DMS53 (cell line): ENCODE measurements around the gene SEC14L5.
A peak's percentile ranks its signal among the peaks of the same experiment; 100 is the strongest.
"Not testable (repeated sequence)": the region's sequence is repeated elsewhere in the genome, so short reads cannot be mapped to it uniquely, and the experiment has no call there.

ENCODE experiments used
- DNase-seq: peaks from one replicate; lab custom pipeline; 2025; lab: John Stamatoyannopoulos, UW

The SEC14L5 gene

DNA sequence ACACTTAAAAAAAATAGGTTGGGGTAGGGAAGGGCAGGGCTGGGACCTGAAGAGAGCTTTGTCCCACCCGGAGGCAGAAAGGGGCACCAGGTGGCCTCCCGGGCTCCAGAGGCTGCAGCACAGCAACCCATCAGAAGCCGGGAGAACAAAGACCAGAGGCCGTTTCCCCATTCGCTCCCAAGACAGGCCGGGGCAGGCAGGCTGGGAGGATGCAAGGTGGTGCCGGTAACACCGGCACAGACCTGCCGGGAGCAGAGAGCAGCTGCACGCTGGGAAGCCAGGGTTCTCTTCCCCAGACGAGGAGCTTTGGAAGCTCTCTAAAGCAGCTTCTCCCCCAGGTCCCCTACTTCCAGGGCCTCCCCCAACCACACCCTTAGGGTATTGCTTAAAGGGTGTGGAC lies 26.7 kb upstream of the SEC14L5 start:
- DNase-seq = no peak

DNA sequence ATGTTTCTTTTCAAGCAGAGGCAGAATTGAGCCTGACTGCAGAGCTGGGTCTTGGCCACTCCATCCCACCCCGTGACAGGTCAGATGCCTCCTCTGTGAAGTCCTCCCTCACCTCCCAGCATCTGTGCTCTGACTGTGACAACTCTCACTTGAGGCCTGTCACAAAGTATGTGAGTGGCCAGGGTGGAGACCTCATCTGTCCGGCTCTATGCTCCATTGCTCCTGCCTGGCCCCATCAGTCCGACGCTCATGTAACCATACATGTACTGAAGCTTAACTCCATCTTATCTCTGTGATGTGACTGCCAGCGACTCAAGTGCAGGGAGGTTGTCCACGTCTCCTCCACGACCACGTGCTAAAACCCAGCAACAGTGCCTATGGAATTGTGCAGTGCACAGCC lies 24.7 kb upstream of the SEC14L5 start:
- DNase-seq = no peak

DNA sequence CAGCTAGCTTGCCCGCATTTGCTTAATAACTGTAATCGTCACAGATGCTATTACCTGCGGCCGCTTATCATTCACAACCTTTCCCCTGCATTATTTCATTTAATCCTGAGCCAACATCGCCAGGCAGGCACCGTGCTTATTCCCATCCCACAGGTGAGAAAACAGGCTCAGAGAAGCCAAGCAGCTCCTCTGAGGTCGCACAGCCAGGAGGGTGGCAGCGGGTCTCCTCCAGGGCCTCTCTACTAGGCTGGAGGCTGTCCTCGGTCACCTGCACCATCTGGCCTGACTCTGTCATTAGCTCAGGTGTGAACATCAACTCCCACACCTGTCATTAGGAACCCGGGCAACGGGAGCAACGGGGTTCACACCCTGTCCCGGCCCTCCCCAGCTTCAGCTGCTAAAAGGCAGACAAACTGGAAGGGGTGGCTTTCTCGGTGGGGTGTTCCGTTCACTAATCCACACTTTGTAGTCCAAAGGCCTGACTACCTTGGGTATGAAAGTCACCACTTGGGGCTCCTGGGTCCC lies 24.2 kb upstream of the SEC14L5 start:
- no peak for DNase-seq

DNA sequence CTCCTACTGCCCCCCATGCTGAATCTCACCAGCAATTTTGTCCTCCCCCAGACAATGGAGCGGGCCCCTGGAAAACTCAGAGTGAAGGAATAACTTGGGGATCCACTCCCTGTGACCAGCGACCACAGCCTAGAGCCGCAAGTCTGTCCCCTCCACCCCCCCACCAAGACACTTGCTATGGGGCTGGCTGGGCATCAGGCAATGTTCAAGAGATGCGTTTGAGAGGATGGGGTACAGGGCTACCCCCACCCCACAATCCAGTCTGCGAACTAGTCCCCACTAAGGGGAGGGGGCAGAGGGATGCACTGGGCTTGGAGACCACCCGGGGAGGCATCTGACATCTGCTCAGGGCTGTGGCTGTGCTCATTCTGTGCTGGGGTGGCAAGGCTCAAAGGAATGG lies 23.5 kb upstream of the SEC14L5 start:
- no peak for DNase-seq

DNA sequence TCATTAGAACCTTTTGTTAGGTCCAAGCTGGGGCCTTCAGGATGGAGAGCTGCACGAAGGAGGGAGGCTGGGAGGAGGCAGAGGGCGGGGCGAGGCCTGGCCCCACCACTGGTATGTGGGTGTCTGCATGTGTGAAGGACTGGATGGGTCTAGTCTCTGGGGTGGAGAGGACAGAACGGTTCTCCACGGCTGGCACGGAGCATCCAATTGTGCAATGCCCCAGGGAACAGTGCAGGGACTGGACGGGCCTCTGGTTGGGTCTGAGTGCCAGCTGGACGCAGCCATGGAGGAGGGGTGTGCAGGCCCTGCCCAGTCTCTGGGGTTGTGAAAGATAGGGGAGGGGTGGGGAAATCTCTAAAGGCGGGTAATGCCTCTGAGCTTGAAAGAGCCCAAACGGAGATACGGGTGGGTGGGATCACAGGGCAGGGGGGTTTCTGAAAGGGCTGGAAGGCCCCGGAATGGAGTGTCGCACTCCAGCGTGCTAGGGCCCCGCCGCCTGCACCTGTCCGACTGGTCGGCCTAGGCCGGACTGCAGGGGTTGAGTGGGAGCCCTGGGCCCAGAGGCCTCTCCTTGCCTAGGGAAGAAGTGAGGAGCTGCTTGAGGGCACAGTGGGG lies 22.8 kb upstream of the SEC14L5 start:
- DNase-seq = no peak

DNA sequence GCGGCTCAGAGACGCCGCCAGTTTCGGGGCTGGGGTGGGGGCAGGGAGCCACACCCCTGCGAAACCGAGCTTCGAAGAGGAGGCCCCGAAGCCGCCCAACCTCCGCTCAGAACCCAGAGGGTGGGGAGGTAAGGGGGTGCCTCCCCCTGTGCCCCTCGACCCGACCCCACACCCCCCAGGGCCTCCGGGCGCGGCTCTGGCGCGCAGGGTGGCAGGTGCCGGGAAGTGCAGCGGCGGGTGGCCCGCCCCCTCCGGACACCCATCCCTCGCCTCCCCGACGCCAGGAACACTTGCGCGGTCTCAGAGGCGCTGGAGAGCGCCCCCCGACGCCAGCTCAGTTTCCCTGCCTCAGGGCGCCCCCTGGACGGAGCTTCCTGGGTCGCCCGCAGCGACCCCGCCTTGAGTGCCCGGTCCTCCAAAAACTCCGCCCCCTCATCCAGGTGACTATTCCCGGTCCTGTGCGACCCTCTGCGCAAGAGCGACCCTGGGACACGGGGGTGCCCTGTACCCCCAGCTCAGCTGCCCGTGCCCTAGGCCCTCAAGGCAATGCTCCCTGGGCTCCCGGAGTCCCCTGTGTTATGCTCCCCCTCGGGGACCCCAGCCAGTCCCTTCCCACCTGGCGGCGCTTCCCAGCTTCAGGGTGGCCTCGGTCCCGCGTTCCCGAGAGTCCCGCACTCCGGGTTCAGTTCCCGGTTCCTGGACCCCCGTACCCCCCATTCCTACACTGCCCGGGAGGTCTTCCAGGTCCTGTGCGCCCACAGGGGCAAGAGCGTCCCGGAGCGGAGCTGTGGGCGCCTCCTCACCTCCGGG lies 21.7 kb upstream of the SEC14L5 start:
- DNase-seq = peak; percentile 71

DNA sequence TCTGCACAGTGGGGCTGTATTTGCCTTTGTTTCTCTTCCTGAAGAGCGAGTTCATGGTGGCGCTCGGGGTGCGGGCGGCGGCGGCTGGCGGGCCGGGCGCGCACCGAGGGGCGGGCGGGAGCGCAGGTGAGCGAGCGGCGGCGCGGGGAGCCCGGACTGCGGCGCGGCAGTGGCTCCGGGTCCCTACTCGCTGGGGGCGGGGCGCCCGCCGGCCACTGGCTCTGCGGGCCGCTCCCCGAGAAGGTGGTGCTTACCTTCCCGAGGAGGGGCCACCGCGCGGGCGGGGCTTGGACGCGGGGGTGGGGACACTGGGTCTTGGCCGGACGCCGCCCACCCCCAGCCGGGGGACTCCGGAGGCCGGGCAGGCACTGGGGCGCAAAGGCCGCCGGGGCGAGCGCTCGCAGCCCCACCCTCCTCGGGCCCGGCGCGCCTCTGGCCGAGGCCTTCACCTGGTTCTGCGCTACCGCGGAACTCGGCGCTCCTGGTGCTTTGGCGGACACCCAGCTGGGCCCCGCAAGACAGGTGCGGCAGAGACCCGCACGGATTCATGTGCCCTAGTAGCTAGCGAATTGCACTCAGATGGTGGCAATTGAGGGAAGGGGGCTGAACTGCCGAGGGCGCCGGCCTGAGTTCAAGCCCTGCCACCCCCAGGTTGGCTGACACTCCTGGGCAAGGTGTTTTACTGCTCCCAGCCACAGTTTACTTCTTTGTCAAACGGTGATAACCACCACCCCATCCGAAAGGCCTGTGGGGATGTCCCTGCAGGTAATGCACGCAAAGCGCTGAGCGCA lies 20.9 kb upstream of the SEC14L5 start, which contains the start of gene PPL:
Gene PPL, minus strand, starts transcription at position 158 of the 791 bp plus-strand sequence. Its CDS starts 103 bp downstream, at position 55.
- peak; percentile 96 for DNase-seq

DNA sequence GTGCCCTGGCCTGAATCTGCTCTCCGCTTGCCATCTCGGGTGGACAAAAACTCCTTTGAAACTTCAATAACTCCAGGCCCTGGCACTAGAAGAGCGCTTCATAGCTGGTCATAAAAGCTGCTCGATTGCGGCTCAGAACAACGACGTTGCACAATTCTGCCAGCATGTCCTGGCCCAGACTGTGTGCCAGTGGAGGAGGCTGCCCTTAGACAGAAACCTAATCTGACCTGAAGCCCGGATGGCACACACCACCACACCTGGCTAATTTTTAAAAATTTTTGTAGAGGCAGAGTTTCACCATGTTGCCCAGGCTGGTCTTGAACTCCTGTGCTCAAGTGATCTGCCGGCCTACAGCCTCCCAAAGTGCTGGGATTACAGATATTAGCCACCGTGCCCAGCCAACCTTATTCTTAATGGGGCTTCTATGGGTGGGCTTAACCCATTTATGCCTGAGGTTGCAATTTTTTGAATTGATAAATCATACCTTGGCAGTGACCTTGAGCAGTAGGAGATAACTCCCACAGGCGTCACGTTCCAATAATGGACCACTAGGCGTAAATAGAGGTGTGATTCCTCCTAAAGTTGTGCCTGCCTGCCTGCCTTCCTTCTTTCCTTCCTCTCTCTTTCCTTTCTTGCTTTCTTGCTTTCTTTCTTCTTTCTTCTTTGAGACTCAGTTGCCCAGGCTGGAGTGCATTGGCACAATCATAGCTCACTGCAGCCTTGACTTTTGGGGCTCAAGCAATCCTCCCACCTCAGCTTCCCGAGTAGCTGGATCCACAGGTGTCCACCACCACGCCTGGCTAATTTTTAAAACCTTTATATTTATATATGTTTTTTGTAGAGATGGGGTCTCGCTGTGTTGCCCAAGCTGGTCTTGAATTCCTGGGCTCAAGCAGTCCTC lies 20.1 kb upstream of the SEC14L5 start:
- peak; percentile 39 for DNase-seq

DNA sequence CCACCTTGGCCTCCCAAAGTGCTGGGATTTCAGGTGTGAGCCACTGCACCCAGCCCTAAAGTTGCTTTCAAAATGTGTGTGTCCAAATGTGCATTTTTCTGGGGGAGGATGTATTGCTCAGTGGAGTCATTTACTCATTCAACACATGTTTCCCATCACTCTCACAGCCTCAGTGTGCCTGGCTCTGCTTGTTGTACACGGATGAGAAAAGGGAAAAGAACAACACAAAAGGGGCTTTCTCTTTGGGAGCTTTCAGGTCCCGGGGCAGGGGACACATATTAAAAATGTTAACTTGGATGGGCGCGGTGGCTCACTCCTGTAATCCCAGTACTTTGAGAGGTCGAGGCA lies 19.5 kb upstream of the SEC14L5 start:
- no peak for DNase-seq

DNA sequence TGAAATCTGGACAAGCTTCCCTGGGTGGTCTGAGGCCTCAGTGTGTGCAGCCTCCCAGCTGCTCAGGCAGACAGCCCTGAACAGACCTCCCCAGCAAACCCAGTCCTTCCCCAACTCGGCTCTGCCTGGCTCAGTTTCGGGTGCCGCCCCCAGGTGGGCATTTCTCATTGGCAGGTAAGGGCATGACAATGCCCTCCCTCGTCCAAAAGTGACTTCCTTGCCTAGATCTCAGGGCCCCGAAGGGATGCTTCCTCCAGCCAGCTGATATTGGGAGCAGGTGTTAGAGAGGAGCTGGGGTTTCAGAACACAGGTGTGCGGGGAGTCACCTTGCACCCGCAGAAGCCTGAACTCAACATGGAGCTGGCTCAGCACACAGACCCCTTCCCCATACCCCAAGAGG lies 17.4 kb upstream of the SEC14L5 start:
- DNase-seq = peak; percentile 28

DNA sequence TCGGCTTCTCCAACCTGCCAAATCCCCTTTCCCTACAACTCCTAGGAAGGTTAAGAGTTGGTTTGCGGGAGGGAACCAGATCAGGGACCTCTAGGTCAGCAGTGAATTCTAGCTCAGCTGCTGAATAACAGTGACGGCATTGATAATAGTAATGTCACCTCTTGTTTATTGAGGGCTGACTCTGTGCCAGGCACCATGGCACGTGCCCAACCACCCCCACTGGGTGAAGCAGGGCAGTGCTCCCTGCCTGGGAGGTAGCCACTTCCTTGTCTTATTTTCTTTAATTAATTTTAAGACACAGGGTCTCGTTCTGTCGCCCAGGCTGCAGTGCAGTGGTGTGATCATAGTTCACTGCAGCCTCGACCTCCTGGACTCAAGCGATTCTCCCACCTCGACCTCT lies 15.6 kb upstream of the SEC14L5 start:
- DNase-seq = no peak

DNA sequence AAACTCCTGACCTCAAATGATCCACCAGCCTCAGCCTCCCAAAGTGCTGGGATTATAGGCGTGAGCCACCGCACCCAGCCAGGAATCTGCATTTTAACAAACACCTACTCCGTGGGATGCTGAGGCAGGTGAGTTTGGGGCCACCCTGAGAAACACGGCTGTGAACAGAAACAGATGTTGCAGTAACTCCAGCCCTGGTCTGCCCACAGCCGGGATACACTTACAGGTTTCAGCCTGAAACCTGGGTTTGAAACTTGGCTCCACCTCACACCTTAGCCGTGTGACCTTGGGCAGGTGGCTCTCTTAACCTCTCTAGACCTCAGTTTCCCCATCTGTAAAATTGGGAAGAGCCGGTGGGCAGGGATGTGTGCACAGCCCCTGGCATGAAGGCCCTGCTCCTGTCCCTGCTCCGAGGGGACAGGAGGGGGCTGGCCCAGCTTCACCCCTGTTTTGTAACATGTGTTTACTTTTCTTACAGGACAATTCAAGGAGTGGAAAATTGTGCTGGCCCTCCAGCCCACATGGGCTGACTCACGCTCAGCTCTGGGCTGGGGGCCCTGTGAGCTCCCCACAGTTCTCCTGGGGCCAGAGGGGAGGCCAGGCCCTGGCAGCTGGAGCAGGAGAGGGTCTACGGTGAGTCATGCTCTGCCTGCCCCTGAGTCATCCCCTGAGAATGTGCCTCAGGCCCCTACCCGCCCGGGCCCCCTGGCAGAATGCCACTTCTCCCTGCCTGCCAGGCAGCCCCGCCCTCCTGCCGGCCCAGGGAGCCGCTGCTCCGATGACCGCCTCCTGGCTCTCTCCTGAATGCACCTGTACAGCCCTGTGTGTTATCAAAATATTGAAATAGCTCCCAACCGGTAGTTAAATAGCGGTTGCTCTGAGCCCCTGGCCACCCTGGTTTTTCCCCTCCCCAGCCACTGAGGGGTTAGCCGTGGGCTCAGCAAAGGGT lies 13.5 kb upstream of the SEC14L5 start:
- peak; percentile 95 for DNase-seq

DNA sequence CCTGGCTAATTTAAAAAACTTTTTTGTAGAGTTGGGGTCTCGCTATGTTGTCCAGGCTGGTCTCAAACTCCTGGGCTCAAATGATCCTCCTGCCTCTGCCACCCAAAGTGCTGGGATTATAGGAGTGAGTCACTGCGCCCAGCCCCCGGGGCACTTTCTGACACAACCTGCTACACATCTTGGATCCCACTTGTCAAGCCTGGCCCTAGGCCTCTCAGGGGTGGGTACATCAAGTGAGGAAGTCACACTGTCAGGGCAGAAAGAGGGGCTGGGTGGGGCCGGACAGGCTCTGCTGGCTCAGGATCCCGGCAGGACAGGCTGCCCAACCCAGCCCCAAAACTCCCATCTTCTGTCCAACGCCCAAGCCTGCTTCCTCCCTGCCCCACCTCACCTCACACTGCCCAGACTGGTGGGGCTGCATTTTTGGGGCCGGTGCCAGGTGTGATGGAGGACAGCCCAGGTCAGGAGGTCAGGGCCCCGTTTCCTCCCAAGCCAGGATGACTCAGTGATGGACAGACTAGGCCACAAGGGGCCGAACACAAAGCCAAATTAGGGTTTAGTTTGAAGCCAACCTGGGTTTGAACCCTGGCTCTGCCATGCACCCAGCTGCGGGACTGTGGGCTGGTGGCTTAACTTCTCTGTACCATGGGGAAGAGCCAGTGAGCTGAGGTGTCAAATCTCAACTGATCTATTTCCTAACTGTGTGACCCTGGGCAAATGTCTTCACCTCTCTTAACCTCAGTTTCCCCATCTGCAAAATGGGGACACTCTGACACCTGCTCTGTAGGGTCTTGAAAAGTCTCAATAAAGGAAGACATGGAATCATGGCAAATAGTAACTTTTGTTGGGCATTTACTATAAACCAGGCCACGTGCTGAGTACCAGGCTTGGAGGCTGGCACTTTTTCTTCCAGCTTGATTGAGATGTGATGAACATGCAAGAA lies 12.3 kb upstream of the SEC14L5 start:
- DNase-seq = peak; percentile 56

DNA sequence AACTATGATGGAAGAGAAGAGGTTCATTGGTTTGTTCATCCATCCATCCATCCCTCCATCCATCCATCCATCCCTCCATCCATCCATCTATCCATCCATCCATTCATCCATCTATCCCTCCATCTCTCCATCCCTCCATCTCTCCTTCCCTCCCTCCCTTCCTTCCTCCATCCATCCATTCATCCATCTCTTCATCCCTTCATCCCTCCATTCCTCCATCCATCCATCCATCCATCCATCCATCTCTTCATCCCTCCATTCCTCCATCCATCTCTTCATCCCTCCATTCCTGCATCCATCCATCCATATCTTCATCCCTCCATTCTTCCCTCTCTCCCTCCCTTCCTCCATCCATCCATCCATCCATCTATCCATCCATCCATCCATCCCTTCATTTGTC lies 11.2 kb upstream of the SEC14L5 start:
- DNase-seq = no peak

DNA sequence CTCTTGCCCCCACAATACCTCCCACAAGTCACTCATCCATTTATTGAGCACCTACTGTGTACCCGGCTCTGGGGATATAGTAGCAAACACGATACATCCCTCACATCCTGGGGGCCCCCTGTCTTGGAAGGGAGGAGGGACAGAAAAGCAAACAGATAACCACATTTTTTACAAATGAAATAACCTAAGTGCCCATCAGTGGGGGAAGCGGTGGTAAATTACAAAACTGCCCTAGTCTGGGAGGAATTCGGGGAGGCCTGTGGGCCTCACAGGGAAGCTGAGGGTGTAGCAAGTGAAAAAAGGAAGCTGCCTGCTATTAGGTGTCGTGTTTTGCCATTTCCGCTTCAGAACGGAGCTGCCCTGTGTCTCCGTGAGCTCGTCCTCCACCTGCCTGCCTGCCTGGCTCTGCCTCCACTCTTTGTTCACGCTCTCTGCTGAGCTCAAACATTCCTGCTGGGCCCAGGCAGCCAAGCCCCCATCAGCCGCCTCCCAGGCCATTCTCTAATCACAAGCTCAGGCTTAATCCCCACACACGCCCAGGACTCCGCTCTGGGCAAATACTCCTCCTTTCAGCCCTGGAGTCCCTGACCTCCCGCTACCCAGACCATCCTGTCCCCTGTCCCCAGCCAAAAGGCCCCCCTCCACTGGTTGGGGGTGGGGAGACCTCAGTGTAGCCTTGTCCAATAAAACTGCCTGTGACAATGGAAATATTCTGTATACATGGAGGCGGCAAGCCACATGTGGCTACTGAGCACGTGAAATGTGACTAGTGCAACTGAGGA lies 10.2 kb upstream of the SEC14L5 start:
- peak; percentile 45 for DNase-seq

DNA sequence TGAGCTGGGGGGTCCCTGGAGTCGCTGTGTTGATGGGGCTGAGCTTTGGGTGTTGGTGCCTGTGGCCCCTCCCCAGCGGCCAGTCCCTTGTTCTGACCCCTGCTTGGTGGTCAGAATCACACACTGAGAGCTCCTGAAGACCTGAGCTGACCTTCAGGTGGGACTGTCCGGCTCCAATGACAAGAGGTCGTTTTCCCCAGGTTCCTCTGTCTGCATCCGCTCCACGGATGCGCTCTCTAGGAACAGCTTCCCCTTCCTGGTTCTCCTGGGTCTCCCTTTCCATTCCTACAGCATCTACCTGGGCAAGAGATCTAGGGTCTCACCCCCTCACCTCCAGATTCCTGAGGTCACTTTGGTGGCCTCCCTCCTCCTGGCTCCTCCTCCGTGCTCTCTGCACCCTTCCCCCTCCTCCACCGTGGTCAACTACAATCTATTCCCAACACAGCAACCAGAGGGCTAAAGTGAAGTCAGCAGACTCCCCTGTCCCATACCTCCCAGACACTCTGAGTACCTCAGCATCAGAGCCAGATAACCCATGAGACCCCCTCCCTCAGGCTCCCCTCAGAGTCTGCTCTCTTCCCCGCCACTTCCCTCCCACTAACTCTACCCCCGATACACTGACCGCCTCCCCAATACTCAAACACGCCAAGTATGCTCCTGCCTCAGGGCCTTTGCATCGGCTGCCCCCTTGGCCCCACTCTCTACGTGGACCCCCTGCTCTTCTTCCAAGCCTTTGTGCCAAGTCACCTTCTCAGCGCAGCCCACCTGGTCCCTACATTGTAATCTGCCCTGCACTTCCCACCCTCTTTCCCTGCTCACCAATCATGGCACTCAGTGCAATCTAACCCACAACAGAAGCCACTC lies 9.0 kb upstream of the SEC14L5 start:
- DNase-seq = no peak

DNA sequence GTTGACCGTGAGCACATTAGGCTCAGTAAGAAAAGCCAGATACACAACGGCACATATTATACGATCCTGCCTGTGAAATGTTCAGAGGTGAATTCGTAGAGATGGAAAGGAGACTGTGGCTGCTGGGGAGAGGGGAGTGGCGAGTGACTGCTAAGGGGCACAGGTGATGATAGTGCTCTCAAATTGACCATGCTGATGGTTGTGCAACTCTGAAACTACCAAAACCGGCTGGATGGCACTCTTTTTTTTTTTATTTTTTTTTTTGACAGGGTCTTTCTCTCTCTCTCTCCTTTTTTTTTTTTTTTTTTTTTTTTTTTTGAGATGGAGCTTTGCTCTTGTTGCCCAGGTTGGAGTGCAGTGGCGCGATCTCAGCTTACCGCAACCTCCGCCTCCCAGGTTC lies 8.1 kb upstream of the SEC14L5 start:
- no peak for DNase-seq

DNA sequence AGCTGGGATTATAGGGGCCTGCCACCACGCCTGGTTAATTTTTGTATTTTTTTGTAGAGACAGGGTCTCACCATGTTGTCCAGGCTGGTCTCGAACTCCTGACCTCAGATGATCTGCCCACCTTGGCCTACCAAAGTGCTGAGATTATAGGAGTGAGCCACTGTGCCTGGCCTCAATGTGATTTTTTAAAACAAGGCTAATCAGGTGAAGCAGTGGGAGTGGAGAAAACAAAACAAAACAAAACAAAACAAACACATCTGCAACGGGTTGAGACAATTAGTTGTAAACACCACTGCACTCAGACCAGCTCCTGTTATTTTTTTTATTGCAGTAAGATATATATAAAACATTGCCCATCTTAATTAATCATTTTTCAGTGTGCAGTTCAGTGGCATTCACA lies 6.5 kb upstream of the SEC14L5 start:
- DNase-seq = not testable (repeated sequence)
